Measurements from ENCODE around the gene PLXNB3.

DNA sequence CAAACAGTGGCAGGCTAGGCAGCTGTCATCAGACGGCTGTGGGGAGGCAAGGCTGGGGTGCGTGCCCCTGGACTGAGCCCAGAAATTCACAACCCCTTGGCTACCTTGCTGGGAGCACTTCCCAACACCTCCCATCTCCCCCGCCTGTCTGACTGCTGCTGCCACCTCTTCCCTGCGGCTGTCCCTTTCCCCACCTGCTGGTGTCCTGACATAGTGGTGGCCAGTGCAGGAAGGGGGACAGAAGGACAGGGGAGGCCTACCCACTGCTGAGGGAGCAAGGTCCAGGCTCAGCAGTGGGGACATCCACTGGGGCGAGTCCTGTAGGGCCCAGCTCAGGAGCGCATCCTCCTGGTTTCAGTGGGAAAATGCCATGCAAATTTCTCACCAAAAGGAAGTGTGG is 36.0 kb upstream of the PLXNB3 start:
- TF ChIP-seq, protein P1, sequence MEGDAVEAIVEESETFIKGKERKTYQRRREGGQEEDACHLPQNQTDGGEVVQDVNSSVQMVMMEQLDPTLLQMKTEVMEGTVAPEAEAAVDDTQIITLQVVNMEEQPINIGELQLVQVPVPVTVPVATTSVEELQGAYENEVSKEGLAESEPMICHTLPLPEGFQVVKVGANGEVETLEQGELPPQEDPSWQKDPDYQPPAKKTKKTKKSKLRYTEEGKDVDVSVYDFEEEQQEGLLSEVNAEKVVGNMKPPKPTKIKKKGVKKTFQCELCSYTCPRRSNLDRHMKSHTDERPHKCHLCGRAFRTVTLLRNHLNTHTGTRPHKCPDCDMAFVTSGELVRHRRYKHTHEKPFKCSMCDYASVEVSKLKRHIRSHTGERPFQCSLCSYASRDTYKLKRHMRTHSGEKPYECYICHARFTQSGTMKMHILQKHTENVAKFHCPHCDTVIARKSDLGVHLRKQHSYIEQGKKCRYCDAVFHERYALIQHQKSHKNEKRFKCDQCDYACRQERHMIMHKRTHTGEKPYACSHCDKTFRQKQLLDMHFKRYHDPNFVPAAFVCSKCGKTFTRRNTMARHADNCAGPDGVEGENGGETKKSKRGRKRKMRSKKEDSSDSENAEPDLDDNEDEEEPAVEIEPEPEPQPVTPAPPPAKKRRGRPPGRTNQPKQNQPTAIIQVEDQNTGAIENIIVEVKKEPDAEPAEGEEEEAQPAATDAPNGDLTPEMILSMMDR (conservative IDR thresholded peaks at IDR 0.05) = no peak
- TF ChIP-seq EZH2 (IDR thresholded peaks at IDR 0.05; ENCODE audit: low read depth) = no peak
